GM23338 (cell line): ENCODE measurements around the gene STAB2.

Experiments used
- CREB1 ChIP-seq: fragments of 250-450 bp; sonication (Bioruptor Pico); IDR thresholded peaks from 2 replicates; pipeline ENCODE4 v1.5.0; 2020; ENCODE audit warnings: low read depth, mild to moderate bottlenecking, moderate library complexity
- EZH2 ChIP-seq: fragments of 200-600 bp; sonication (generic); IDR thresholded peaks from one replicate; pipeline ENCODE4 v1.8.0; 2017; ENCODE audit warnings: antibody characterized with exemption, mild to moderate bottlenecking, low read depth; ENCODE audit not compliant: unreplicated experiment
- EZH2phosphoT487 ChIP-seq: fragments of 200-600 bp; sonication (generic); IDR thresholded peaks from one replicate; pipeline ENCODE4 v1.8.1; 2018; ENCODE audit warnings: antibody characterized with exemption; ENCODE audit not compliant: unreplicated experiment
- JUNB ChIP-seq: IDR thresholded peaks from one replicate; pipeline ENCODE4 v1.6.1; 2016; ENCODE audit warnings: antibody characterized with exemption; ENCODE audit not compliant: unreplicated experiment
- NANOG ChIP-seq: IDR thresholded peaks from 2 replicates; pipeline ENCODE4 v1.6.1; 2016; ENCODE audit warnings: antibody characterized with exemption, borderline replicate concordance
- POLR2AphosphoS5 ChIP-seq: IDR thresholded peaks from 2 replicates; pipeline ENCODE4 v1.6.1; 2016; ENCODE audit warnings: antibody characterized with exemption, low read depth
- STAT1 ChIP-seq: IDR thresholded peaks from one replicate; pipeline ENCODE4 v1.6.1; 2016; ENCODE audit warnings: antibody characterized with exemption; ENCODE audit not compliant: unreplicated experiment
- ZNF114 ChIP-seq: fragments of 250-450 bp; sonication (Bioruptor Pico); IDR thresholded peaks from 2 replicates; pipeline ENCODE4 v1.5.0; 2020; ENCODE audit warnings: mild to moderate bottlenecking, moderate library complexity
- ZNF331 ChIP-seq: fragments of 250-450 bp; sonication (Bioruptor Pico); IDR thresholded peaks from 2 replicates; pipeline ENCODE4 v1.5.0; 2020; ENCODE audit warnings: low read depth, mild to moderate bottlenecking, moderate library complexity
- TF ChIP-seq, protein P1 (sequence below), 2 experiments: fragments of 200-600 bp in 1 of 2; sonication (generic) in 1 of 2; conservative IDR thresholded peaks; 2 replicates each; pipeline versions ENCODE4 v1.5.1 to v1.6.1; 2016 to 2017; ENCODE audit warnings: antibody characterized with exemption in 2 of 2, low read depth in 2 of 2, mild to moderate bottlenecking in 2 of 2, moderate library complexity in 1 of 2
- TF ChIP-seq, protein P2 (sequence below): IDR thresholded peaks from one replicate; pipeline ENCODE4 v1.6.1; 2018; ENCODE audit warnings: antibody characterized with exemption; ENCODE audit not compliant: unreplicated experiment
- TF ChIP-seq, protein P3 (sequence below): IDR thresholded peaks from 2 replicates; pipeline ENCODE4 v1.6.1; 2016; ENCODE audit warnings: antibody characterized with exemption
- TF ChIP-seq, protein P4 (sequence below): fragments of 250-450 bp; sonication (Bioruptor Pico); IDR thresholded peaks from 2 replicates; pipeline ENCODE4 v1.5.0; 2020; ENCODE audit warnings: mild to moderate bottlenecking, moderate library complexity

DNA sequence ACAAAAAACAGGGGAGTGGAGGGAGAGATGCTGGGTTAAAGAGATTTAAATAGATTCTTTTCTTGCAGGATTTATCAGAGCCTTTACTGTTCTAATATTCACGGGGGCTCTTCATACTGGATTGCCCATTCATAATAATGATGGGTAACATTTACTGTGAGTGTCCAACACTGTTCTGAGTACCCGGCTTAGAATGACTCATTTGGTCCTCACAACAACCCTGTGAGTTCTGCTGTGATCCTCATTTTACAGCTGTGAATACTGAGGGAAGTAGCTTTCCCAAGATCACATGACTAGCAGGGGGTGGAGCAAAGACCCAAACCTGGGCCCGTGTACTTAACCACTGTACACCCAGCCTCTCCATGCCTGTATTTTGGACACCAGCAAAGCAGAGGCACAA, 140.6 kb downstream of the STAB2 start:
- TF ChIP-seq POLR2AphosphoS5 (no peak), EZH2 (no peak), JUNB (no peak), NANOG (no peak), ZNF331 (CRISPR knock-in tag) (no peak), STAT1 (no peak), EZH2phosphoT487 (no peak), CREB1 (no peak), ZNF114 (no peak)
- TF ChIP-seq, protein P1, sequence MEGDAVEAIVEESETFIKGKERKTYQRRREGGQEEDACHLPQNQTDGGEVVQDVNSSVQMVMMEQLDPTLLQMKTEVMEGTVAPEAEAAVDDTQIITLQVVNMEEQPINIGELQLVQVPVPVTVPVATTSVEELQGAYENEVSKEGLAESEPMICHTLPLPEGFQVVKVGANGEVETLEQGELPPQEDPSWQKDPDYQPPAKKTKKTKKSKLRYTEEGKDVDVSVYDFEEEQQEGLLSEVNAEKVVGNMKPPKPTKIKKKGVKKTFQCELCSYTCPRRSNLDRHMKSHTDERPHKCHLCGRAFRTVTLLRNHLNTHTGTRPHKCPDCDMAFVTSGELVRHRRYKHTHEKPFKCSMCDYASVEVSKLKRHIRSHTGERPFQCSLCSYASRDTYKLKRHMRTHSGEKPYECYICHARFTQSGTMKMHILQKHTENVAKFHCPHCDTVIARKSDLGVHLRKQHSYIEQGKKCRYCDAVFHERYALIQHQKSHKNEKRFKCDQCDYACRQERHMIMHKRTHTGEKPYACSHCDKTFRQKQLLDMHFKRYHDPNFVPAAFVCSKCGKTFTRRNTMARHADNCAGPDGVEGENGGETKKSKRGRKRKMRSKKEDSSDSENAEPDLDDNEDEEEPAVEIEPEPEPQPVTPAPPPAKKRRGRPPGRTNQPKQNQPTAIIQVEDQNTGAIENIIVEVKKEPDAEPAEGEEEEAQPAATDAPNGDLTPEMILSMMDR (conservative IDR thresholded peaks at IDR 0.05; ENCODE audit: low read depth in 2 of 2) = no peak
- TF ChIP-seq, protein P2, sequence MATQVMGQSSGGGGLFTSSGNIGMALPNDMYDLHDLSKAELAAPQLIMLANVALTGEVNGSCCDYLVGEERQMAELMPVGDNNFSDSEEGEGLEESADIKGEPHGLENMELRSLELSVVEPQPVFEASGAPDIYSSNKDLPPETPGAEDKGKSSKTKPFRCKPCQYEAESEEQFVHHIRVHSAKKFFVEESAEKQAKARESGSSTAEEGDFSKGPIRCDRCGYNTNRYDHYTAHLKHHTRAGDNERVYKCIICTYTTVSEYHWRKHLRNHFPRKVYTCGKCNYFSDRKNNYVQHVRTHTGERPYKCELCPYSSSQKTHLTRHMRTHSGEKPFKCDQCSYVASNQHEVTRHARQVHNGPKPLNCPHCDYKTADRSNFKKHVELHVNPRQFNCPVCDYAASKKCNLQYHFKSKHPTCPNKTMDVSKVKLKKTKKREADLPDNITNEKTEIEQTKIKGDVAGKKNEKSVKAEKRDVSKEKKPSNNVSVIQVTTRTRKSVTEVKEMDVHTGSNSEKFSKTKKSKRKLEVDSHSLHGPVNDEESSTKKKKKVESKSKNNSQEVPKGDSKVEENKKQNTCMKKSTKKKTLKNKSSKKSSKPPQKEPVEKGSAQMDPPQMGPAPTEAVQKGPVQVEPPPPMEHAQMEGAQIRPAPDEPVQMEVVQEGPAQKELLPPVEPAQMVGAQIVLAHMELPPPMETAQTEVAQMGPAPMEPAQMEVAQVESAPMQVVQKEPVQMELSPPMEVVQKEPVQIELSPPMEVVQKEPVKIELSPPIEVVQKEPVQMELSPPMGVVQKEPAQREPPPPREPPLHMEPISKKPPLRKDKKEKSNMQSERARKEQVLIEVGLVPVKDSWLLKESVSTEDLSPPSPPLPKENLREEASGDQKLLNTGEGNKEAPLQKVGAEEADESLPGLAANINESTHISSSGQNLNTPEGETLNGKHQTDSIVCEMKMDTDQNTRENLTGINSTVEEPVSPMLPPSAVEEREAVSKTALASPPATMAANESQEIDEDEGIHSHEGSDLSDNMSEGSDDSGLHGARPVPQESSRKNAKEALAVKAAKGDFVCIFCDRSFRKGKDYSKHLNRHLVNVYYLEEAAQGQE = no peak
- TF ChIP-seq, protein P3, sequence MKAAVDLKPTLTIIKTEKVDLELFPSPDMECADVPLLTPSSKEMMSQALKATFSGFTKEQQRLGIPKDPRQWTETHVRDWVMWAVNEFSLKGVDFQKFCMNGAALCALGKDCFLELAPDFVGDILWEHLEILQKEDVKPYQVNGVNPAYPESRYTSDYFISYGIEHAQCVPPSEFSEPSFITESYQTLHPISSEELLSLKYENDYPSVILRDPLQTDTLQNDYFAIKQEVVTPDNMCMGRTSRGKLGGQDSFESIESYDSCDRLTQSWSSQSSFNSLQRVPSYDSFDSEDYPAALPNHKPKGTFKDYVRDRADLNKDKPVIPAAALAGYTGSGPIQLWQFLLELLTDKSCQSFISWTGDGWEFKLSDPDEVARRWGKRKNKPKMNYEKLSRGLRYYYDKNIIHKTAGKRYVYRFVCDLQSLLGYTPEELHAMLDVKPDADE = no peak
- TF ChIP-seq, protein P4, sequence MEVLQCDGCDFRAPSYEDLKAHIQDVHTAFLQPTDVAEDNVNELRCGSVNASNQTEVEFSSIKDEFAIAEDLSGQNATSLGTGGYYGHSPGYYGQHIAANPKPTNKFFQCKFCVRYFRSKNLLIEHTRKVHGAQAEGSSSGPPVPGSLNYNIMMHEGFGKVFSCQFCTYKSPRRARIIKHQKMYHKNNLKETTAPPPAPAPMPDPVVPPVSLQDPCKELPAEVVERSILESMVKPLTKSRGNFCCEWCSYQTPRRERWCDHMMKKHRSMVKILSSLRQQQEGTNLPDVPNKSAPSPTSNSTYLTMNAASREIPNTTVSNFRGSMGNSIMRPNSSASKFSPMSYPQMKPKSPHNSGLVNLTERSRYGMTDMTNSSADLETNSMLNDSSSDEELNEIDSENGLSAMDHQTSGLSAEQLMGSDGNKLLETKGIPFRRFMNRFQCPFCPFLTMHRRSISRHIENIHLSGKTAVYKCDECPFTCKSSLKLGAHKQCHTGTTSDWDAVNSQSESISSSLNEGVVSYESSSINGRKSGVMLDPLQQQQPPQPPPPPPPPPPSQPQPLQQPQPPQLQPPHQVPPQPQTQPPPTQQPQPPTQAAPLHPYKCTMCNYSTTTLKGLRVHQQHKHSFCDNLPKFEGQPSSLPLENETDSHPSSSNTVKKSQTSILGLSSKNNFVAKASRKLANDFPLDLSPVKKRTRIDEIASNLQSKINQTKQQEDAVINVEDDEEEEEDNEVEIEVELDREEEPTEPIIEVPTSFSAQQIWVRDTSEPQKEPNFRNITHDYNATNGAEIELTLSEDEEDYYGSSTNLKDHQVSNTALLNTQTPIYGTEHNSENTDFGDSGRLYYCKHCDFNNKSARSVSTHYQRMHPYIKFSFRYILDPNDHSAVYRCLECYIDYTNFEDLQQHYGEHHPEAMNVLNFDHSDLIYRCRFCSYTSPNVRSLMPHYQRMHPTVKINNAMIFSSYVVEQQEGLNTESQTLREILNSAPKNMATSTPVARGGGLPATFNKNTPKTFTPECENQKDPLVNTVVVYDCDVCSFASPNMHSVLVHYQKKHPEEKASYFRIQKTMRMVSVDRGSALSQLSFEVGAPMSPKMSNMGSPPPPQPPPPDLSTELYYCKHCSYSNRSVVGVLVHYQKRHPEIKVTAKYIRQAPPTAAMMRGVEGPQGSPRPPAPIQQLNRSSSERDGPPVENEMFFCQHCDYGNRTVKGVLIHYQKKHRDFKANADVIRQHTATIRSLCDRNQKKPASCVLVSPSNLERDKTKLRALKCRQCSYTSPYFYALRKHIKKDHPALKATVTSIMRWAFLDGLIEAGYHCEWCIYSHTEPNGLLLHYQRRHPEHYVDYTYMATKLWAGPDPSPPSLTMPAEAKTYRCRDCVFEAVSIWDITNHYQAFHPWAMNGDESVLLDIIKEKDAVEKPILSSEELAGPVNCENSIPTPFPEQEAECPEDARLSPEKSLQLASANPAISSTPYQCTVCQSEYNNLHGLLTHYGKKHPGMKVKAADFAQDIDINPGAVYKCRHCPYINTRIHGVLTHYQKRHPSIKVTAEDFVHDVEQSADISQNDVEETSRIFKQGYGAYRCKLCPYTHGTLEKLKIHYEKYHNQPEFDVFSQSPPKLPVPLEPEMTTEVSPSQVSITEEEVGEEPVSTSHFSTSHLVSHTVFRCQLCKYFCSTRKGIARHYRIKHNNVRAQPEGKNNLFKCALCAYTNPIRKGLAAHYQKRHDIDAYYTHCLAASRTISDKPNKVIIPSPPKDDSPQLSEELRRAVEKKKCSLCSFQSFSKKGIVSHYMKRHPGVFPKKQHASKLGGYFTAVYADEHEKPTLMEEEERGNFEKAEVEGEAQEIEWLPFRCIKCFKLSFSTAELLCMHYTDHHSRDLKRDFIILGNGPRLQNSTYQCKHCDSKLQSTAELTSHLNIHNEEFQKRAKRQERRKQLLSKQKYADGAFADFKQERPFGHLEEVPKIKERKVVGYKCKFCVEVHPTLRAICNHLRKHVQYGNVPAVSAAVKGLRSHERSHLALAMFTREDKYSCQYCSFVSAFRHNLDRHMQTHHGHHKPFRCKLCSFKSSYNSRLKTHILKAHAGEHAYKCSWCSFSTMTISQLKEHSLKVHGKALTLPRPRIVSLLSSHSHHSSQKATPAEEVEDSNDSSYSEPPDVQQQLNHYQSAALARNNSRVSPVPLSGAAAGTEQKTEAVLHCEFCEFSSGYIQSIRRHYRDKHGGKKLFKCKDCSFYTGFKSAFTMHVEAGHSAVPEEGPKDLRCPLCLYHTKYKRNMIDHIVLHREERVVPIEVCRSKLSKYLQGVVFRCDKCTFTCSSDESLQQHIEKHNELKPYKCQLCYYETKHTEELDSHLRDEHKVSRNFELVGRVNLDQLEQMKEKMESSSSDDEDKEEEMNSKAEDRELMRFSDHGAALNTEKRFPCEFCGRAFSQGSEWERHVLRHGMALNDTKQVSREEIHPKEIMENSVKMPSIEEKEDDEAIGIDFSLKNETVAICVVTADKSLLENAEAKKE (CRISPR knock-in tag) = no peak
